ENCODE results near the gene DRD3. TPM values are rescaled to one million over a fixed set of nuclear protein-coding genes. Genes with fewer than 3 reads are reported as not detected.

Gene DRD3
- total RNA-seq, 1 experiment from 2014 or later: not detected

GRCh38 chr3:114127517-114127916 lies 51.3 kb downstream of the DRD3 start:
- no CpG with 5 or more reads among the region's 3 CpGs for WGBS (ENCODE audit: extremely low coverage, insufficient read length, low lambda C conversion rate)
- Histone ChIP-seq H4K8ac (replicated peaks; ENCODE audit: insufficient read length, low read depth, low read length) (no peak overlapping the region), H3K14ac (ENCODE audit: insufficient read depth, low read length) (no peak overlapping the region), H3K18ac (ENCODE audit: insufficient read length, low read depth, low read length) (no peak overlapping the region), H3K79me2 (ENCODE audit: insufficient read depth, low read length) (no peaks in the 10 kb centered on the region), H3K27me3 (ENCODE audit: insufficient read depth, low read length) (no peaks in the 10 kb centered on the region), H3K23ac (ENCODE audit: insufficient read length, low read depth, low read length) (no peak overlapping the region), H2BK20ac (ENCODE audit: low read depth, low read length, poor library complexity, severe bottlenecking) (no peak overlapping the region), H3K4ac (ENCODE audit: low read depth, low read length) (no peak overlapping the region), H2AFZ (ENCODE audit: low read length) (no peak overlapping the region), H2BK5ac (ENCODE audit: insufficient read length, low read length) (no peak overlapping the region), H3T11ph (ENCODE audit: low read length) (no peak overlapping the region), H2BK120ac (ENCODE audit: low read depth, low read length, poor library complexity, severe bottlenecking) (no peak overlapping the region), H3K9ac (ENCODE audit: extremely low read depth, insufficient read length, low read length) (no peak overlapping the region), H3K56ac (ENCODE audit: insufficient read length, low read depth, low read length) (no peak overlapping the region), H2BK15ac (ENCODE audit: low read depth, low read length) (no peak overlapping the region), H2BK12ac (ENCODE audit: insufficient read length, low read depth, low read length) (no peak overlapping the region), H2AK5ac (ENCODE audit: insufficient read length, low read length) (no peak overlapping the region), H3K9me3 (ENCODE audit: control insufficient read depth, low read depth, low read length) (no peaks in the 10 kb centered on the region), H4K91ac (ENCODE audit: insufficient read length, low read depth, low read length) (no peak overlapping the region), H3K4me1 (ENCODE audit: insufficient read depth, low read length) (no peaks in the 10 kb centered on the region), H3K79me1 (ENCODE audit: insufficient read depth, low read depth, low read length, poor library complexity, severe bottlenecking) (no peaks in the 10 kb centered on the region), H4K20me1 (ENCODE audit: control insufficient read depth, insufficient read depth, insufficient read length) (no peaks in the 10 kb centered on the region), H3K4me2 (ENCODE audit: insufficient read depth, insufficient read length, low read length) (no peak overlapping the region), H3K23me2 (ENCODE audit: insufficient read length, low read depth, low read length, poor library complexity, severe bottlenecking) (no peaks in the 10 kb centered on the region), H4K5ac (ENCODE audit: insufficient read length, low read depth, low read length) (no peak overlapping the region), H3K27ac (ENCODE audit: insufficient read length, low read depth, low read length) (no peak overlapping the region)
- Mint-ChIP-seq H3K4me1 (peaks cover 4 to 6% of the 10 kb centered on the region in 2 experiments), H3K4me3 (no peak overlapping the region), H3K27ac (no peak overlapping the region), H3K9me3 (no peaks in the 10 kb centered on the region), H3K27me3 (ENCODE audit: low read depth) (no peaks in the 10 kb centered on the region; the same call in 1 of the 2 replicates), H3K36me3 (ENCODE audit: insufficient read depth in 1 of 3, low read depth in 3 of 3) (no peaks in the 10 kb centered on the region)
- TF ChIP-seq CTCF (conservative IDR thresholded peaks at IDR 0.05): no peak
- DNase-seq: no peak

Data from H9 (cell line).